Hematopoietic multipotent progenitor cell (in vitro differentiated cells): ENCODE results near the gene CFAP107. TPM values are rescaled to one million over a fixed set of nuclear protein-coding genes. Genes with fewer than 3 reads are reported as not detected.
"Not testable (repeated sequence)": the region's sequence is repeated elsewhere in the genome, so short reads cannot be mapped to it uniquely, and the experiment has no call there.

Experiments used
- DNase-seq, 3 donors: peaks; one replicate each; pipeline ENCODE4 v3.0.0-alpha.2; 2011 to 2015; ENCODE audit warnings: low read depth in 2 of 3, low spot score in 2 of 3
- total RNA-seq: library from RNA; depleted of rRNA; stranded (reverse); fragments of >200 nt; gene quantifications from one replicate; pipeline ENCODE4 v1.2.3, GENCODE V29; 2012

CFAP107 gene
- not detected for total RNA-seq

- no peak for DNase-seq
Measured at GRCh38 chr1:12745992-12746323, at the start of gene CFAP107. CFAP107 (plus strand) TSS chr1:12746200; CDS start chr1:12746431, 231 bp downstream.

- no peak for DNase-seq
Measured at GRCh38 chr1:12696658-12697057, 49.3 kb upstream of the CFAP107 start.

GRCh38 chr1:12697397-12697796 is 48.6 kb upstream of the CFAP107 start:
- no peak for DNase-seq

GRCh38 chr1:12703821-12704451 is 42.1 kb upstream of the CFAP107 start:
- DNase-seq, result no peak

GRCh38 chr1:12706061-12706460 is 39.9 kb upstream of the CFAP107 start:
- DNase-seq, result no peak

- DNase-seq, result no peak
Measured at GRCh38 chr1:12708396-12709090, 37.5 kb upstream of the CFAP107 start.

- no peak for DNase-seq
Measured at GRCh38 chr1:12709091-12709491, 36.9 kb upstream of the CFAP107 start.

GRCh38 chr1:12709696-12710095 is 36.3 kb upstream of the CFAP107 start:
- DNase-seq, result no peak

GRCh38 chr1:12711536-12711935 is 34.5 kb upstream of the CFAP107 start:
- no peak for DNase-seq

GRCh38 chr1:12712076-12712475 is 33.9 kb upstream of the CFAP107 start:
- no peak for DNase-seq

GRCh38 chr1:12712929-12713328 is 33.1 kb upstream of the CFAP107 start:
- DNase-seq, result no peak

GRCh38 chr1:12713651-12714050 is 32.3 kb upstream of the CFAP107 start:
- not testable (repeated sequence) for DNase-seq

GRCh38 chr1:12714710-12715475 is 31.1 kb upstream of the CFAP107 start:
- no peak for DNase-seq

- DNase-seq, result no peak
Measured at GRCh38 chr1:12715896-12716437, 30.0 kb upstream of the CFAP107 start, which contains the start of gene AADACL3. AADACL3 (plus strand) TSS chr1:12716110; CDS start chr1:12716177, 67 bp downstream.

- DNase-seq, result no peak
Measured at GRCh38 chr1:12717301-12717838, 28.6 kb upstream of the CFAP107 start.

- no peak for DNase-seq
Measured at GRCh38 chr1:12722626-12723025, 23.4 kb upstream of the CFAP107 start.

- no peak for DNase-seq
Measured at GRCh38 chr1:12728391-12728790, 17.6 kb upstream of the CFAP107 start.

GRCh38 chr1:12730156-12730555 is 15.8 kb upstream of the CFAP107 start:
- DNase-seq, result no peak

GRCh38 chr1:12731084-12731483 is 14.9 kb upstream of the CFAP107 start:
- not testable (repeated sequence) for DNase-seq

GRCh38 chr1:12734651-12735050 is 11.3 kb upstream of the CFAP107 start:
- DNase-seq, result no peak

GRCh38 chr1:12738934-12739333 is 7.1 kb upstream of the CFAP107 start:
- DNase-seq, result no peak
